ENCODE data around the gene LEPROT. TPM values are rescaled to one million over a fixed set of nuclear protein-coding genes. Genes with fewer than 3 reads are reported as not detected.
A peak's percentile ranks its signal among the peaks of the same experiment; 100 is the strongest.

The LEPROT gene
- total and polyA plus RNA-seq, 7 experiments from 2014 or later: 11.8 to 26.3 (median 24.1) TPM

GRCh38 chr1:65386439-65386838, 34.0 kb upstream of the LEPROT start:
- H3K27ac ChIP-seq (ENCODE audit: low read depth, low read length): no peak overlapping the region
- CTCF ChIA-PET: no interaction called here
- Mint-ChIP-seq H3K27ac (no peak overlapping the region), H3K4me1 (peaks cover 0 to 21% (median 0%) of the 10 kb centered on the region in 7 donors), H3K27me3 (peaks cover 0 to 5% (median 0%) of the 10 kb centered on the region in 5 donors), H3K4me3 (no peak overlapping the region), H3K36me3 (peaks cover 0 to 42% (median 11%) of the 10 kb centered on the region in 5 donors), H3K9me3 (peaks cover 0 to 3% (median 0%) of the 10 kb centered on the region in 11 donors)
- intact Hi-C loops (cut with micrococcal nuclease): no loop called here
- H3K4me3 ChIP-seq (ENCODE audit: low read length): no peak overlapping the region
- ATAC-seq: no peak
- H3K9me3 ChIP-seq (ENCODE audit: control insufficient read depth in 2 of 3, low read length in 3 of 3): no peaks in the 10 kb centered on the region
- no peaks in the 10 kb centered on the region for H3K4me1 ChIP-seq (ENCODE audit: control insufficient read depth in 2 of 2, insufficient read depth in 2 of 2, low read length in 2 of 2)
- DNase-seq: no peak
- no peaks in the 10 kb centered on the region for H3K27me3 ChIP-seq (ENCODE audit: control insufficient read depth in 2 of 2, insufficient read depth in 2 of 2, low read length in 2 of 2)
- no peaks in the 10 kb centered on the region for H3K36me3 ChIP-seq (ENCODE audit: control insufficient read depth in 2 of 3, insufficient read depth in 3 of 3, low read length in 3 of 3)
- POLR2A ChIA-PET: interaction anchor here (0.6 kb wide), 1 partner anchor 182 kb away, joined by 3 read pairs; no protein-coding TSS in a partner anchor

- ATAC-seq (no peak), DNase-seq (no peak)
- H3K4me1 ChIP-seq (ENCODE audit: control insufficient read depth in 2 of 2, insufficient read depth in 2 of 2, low read length in 2 of 2): no peaks in the 10 kb centered on the region
- intact Hi-C loops (cut with micrococcal nuclease): no loop called here
- no peaks in the 10 kb centered on the region for H3K27me3 ChIP-seq (ENCODE audit: control insufficient read depth in 2 of 2, insufficient read depth in 2 of 2, low read length in 2 of 2)
- Mint-ChIP-seq H3K36me3 (peaks cover 0 to 48% (median 10%) of the 10 kb centered on the region in 5 donors), H3K4me3 (no peak overlapping the region), H3K27ac (no peak overlapping the region), H3K4me1 (peaks cover 0 to 33% (median 0%) of the 10 kb centered on the region in 7 donors), H3K9me3 (peaks cover 0 to 3% (median 0%) of the 10 kb centered on the region in 11 donors), H3K27me3 (peaks cover 0 to 2% (median 0%) of the 10 kb centered on the region in 5 donors)
- no peak overlapping the region for H3K4me3 ChIP-seq (ENCODE audit: low read length)
- ChIA-PET CTCF (no interaction called here), POLR2A (no interaction called here)
- H3K9me3 ChIP-seq (ENCODE audit: control insufficient read depth in 2 of 3, low read length in 3 of 3): no peaks in the 10 kb centered on the region
- H3K36me3 ChIP-seq (ENCODE audit: control insufficient read depth in 2 of 3, insufficient read depth in 3 of 3, low read length in 3 of 3): no peaks in the 10 kb centered on the region
- no peak overlapping the region for H3K27ac ChIP-seq (ENCODE audit: low read depth, low read length)
Observed at GRCh38 chr1:65387821-65388220, 32.6 kb upstream of the LEPROT start.

- CTCF ChIA-PET: no interaction called here
- H3K27me3 ChIP-seq (ENCODE audit: control insufficient read depth in 2 of 2, insufficient read depth in 2 of 2, low read length in 2 of 2): no peaks in the 10 kb centered on the region
- POLR2A ChIA-PET: no interaction called here
Observed at GRCh38 chr1:65388908-65389695, 31.4 kb upstream of the LEPROT start.

DNA sequence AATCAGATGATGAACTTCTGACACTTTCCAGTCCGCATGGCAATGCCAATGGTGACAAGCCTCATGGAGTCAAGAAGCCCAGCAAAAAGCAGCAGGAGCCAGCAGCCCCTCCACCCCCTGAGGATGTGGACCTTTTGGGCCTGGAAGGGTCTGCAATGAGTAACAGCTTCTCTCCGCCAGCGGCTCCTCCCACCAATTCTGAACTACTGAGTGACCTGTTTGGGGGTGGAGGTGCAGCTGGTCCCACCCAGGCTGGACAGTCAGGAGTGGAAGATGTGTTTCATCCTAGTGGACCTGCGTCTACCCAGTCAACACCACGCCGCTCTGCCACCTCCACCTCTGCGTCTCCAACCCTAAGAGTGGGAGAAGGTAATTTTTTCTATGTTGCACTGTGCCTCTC, 28.0 kb upstream of the LEPROT start:
- intact Hi-C loops (cut with micrococcal nuclease): no loop called here
- POLR2A ChIA-PET: no interaction called here
- H3K4me3 Mint-ChIP-seq: no peak overlapping the region
- Histone ChIP-seq H3K27me3 (ENCODE audit: control insufficient read depth in 2 of 2, insufficient read depth in 2 of 2, low read length in 2 of 2) (no peaks in the 10 kb centered on the region), H3K4me1 (ENCODE audit: control insufficient read depth in 2 of 2, insufficient read depth in 2 of 2, low read length in 2 of 2) (no peaks in the 10 kb centered on the region), H3K27ac (ENCODE audit: low read depth, low read length) (no peak overlapping the region), H3K4me3 (ENCODE audit: low read length) (no peak overlapping the region), H3K9me3 (ENCODE audit: control insufficient read depth in 2 of 3, low read length in 3 of 3) (no peaks in the 10 kb centered on the region), H3K36me3 (ENCODE audit: control insufficient read depth in 2 of 3, insufficient read depth in 3 of 3, low read length in 3 of 3) (no peaks in the 10 kb centered on the region)
- peaks cover 0 to 1% (median 0%) of the 10 kb centered on the region in 11 donors for H3K9me3 Mint-ChIP-seq
- peaks cover 0 to 74% (median 0%) of the 10 kb centered on the region in 7 donors for H3K4me1 Mint-ChIP-seq
- CTCF ChIA-PET: no interaction called here
- no peak for DNase-seq
- no peak for ATAC-seq
- H3K27ac Mint-ChIP-seq: peak overlapping the region in 1 of 9 donors; percentile 69
- H3K27me3 Mint-ChIP-seq: no peaks in the 10 kb centered on the region
- peaks cover 0 to 37% (median 8%) of the 10 kb centered on the region in 5 donors for H3K36me3 Mint-ChIP-seq

More at GRCh38 chr1:65388908-65389695, 31.4 kb upstream of the LEPROT start:
- Histone ChIP-seq H3K9me3 (ENCODE audit: control insufficient read depth in 2 of 3, low read length in 3 of 3) (no peaks in the 10 kb centered on the region), H3K27ac (ENCODE audit: low read depth, low read length) (no peak overlapping the region), H3K4me1 (ENCODE audit: control insufficient read depth in 2 of 2, insufficient read depth in 2 of 2, low read length in 2 of 2) (no peaks in the 10 kb centered on the region), H3K36me3 (ENCODE audit: control insufficient read depth in 2 of 3, insufficient read depth in 3 of 3, low read length in 3 of 3) (no peaks in the 10 kb centered on the region), H3K4me3 (ENCODE audit: low read length) (no peak overlapping the region)
- DNase-seq (no peak), ATAC-seq (no peak)
- Mint-ChIP-seq H3K9me3 (peaks cover 0 to 3% (median 0%) of the 10 kb centered on the region in 11 donors), H3K4me3 (no peak overlapping the region), H3K36me3 (peaks cover 0 to 45% (median 10%) of the 10 kb centered on the region in 5 donors), H3K27me3 (no peaks in the 10 kb centered on the region), H3K4me1 (peaks cover 0 to 44% (median 0%) of the 10 kb centered on the region in 7 donors), H3K27ac (peak overlapping the region in 1 of 9 donors; percentile 45)
- intact Hi-C loops (cut with micrococcal nuclease): no loop called here

- Histone ChIP-seq H3K27ac (ENCODE audit: low read depth, low read length) (no peak overlapping the region), H3K27me3 (ENCODE audit: control insufficient read depth in 2 of 2, insufficient read depth in 2 of 2, low read length in 2 of 2) (no peaks in the 10 kb centered on the region), H3K4me3 (ENCODE audit: low read length) (no peak overlapping the region), H3K9me3 (ENCODE audit: control insufficient read depth in 2 of 3, low read length in 3 of 3) (no peaks in the 10 kb centered on the region), H3K36me3 (ENCODE audit: control insufficient read depth in 2 of 3, insufficient read depth in 3 of 3, low read length in 3 of 3) (no peaks in the 10 kb centered on the region), H3K4me1 (ENCODE audit: control insufficient read depth in 2 of 2, insufficient read depth in 2 of 2, low read length in 2 of 2) (no peaks in the 10 kb centered on the region)
- intact Hi-C loops (cut with micrococcal nuclease): loop anchor here in 1 of 2 donors (1.0 kb wide), 2 partner anchors 27 to 138 kb away; partner anchors contain the start of genes LEPR and LEPROT
- peak overlapping the region in 1 of 9 donors; percentile 84 for H3K27ac Mint-ChIP-seq
- H3K4me1 Mint-ChIP-seq: peaks cover 0 to 81% (median 0%) of the 10 kb centered on the region in 7 donors
- DNase-seq (peak in 1 of 9 donors; percentile 24), ATAC-seq (no peak)
- peaks cover 0 to 1% (median 0%) of the 10 kb centered on the region in 11 donors for H3K9me3 Mint-ChIP-seq
- H3K36me3 Mint-ChIP-seq: peaks cover 0 to 37% (median 4%) of the 10 kb centered on the region in 5 donors
- CTCF ChIA-PET: no interaction called here
- no peaks in the 10 kb centered on the region for H3K27me3 Mint-ChIP-seq
- POLR2A ChIA-PET: no interaction called here
- peak overlapping the region in 1 of 10 donors; percentile 62 for H3K4me3 Mint-ChIP-seq
Observed at GRCh38 chr1:65393347-65393746, 27.1 kb upstream of the LEPROT start.

- peak overlapping the region in 1 of 10 donors; percentile 62 for H3K4me3 Mint-ChIP-seq
- Histone ChIP-seq H3K4me1 (ENCODE audit: control insufficient read depth in 2 of 2, insufficient read depth in 2 of 2, low read length in 2 of 2) (no peaks in the 10 kb centered on the region), H3K27ac (ENCODE audit: low read depth, low read length) (no peak overlapping the region), H3K4me3 (ENCODE audit: low read length) (no peak overlapping the region), H3K9me3 (ENCODE audit: control insufficient read depth in 2 of 3, low read length in 3 of 3) (no peaks in the 10 kb centered on the region), H3K27me3 (ENCODE audit: control insufficient read depth in 2 of 2, insufficient read depth in 2 of 2, low read length in 2 of 2) (no peaks in the 10 kb centered on the region), H3K36me3 (ENCODE audit: control insufficient read depth in 2 of 3, insufficient read depth in 3 of 3, low read length in 3 of 3) (no peaks in the 10 kb centered on the region)
- H3K36me3 Mint-ChIP-seq: peaks cover 0 to 40% (median 4%) of the 10 kb centered on the region in 5 donors
- ATAC-seq (no peak), DNase-seq (no peak)
- ChIA-PET POLR2A (no interaction called here), CTCF (no interaction called here)
- peak overlapping the region in 1 of 9 donors; percentile 84 for H3K27ac Mint-ChIP-seq
- peaks cover 0 to 2% (median 0%) of the 10 kb centered on the region in 11 donors for H3K9me3 Mint-ChIP-seq
- intact Hi-C loops (cut with micrococcal nuclease): loop anchor here in 1 of 2 donors (1.0 kb wide), 2 partner anchors 26 to 139 kb away; partner anchors contain the start of genes LEPR and LEPROT
- peaks cover 0 to 80% (median 0%) of the 10 kb centered on the region in 7 donors for H3K4me1 Mint-ChIP-seq
- H3K27me3 Mint-ChIP-seq: no peaks in the 10 kb centered on the region
Observed at GRCh38 chr1:65393928-65394327, 26.5 kb upstream of the LEPROT start.
